AG04450 (cell line): ENCODE results near the gene PLCB2. TPM values are rescaled to one million over a fixed set of nuclear protein-coding genes. Genes with fewer than 3 reads are reported as not detected.

Source experiments
- CTCF ChIA-PET: fragments of 300-600, 350-600 bp; formaldehyde crosslinking; extraction: SDS; loops from one replicate; lab custom pipeline; 2022; ENCODE audit warnings: antibody characterized with exemption, inconsistent platforms; lab: Charles Lee
- POLR2A ChIA-PET: fragments of 350-600 bp; formaldehyde crosslinking; extraction: SDS; loops from one replicate; lab custom pipeline; 2021; ENCODE audit warnings: antibody characterized with exemption, inconsistent platforms; lab: Yijun Ruan, JAX
- DNase-seq: peaks from one replicate; pipeline ENCODE4 v3.0.0-alpha.2; 2011; ENCODE audit warnings: low read depth, low spot score
- H3K27ac ChIP-seq: one replicate; pipeline ENCODE4 v1.5.1; 2012; ENCODE audit warnings: low read depth, low read length, control low read depth
- H3K27me3 ChIP-seq: one replicate; pipeline ENCODE4 v1.6.0; 2012; ENCODE audit warnings: low read length; ENCODE audit not compliant: control insufficient read depth, insufficient read depth
- H3K4me3 ChIP-seq: 2 replicates; pipeline ENCODE4 v1.5.1; 2011; ENCODE audit warnings: mild to moderate bottlenecking, low read depth, low read length, control low read depth
- H3K9me3 ChIP-seq: 2 replicates; pipeline ENCODE4 v1.5.1; 2012; ENCODE audit warnings: low read length; ENCODE audit not compliant: control insufficient read depth, insufficient read depth
- CTCF ChIP-seq: IDR thresholded peaks from 2 replicates; pipeline ENCODE4 v1.5.1; 2011; ENCODE audit warnings: low read depth, low read length, control low read depth, inconsistent platforms
- polyA plus RNA-seq: library from polyadenylated mRNA; depleted of rRNA; stranded (reverse); fragments of >200 nt; gene quantifications from 2 replicates; pipeline ENCODE4 v1.2.3, GENCODE V29; 2011

The PLCB2 gene
- polyA plus RNA-seq, 1 experiment, result 0.24 TPM

- H3K9me3 ChIP-seq, result no peaks in the 10 kb centered on the region
- CTCF ChIA-PET, result interaction anchor here (2.3 to 3.1 kb wide), 2 partner anchors 24 to 34 kb away, joined by 6 to 16 read pairs; no protein-coding TSS in a partner anchor
- POLR2A ChIA-PET, result no interaction called here
- no peak overlapping the region for H3K27ac ChIP-seq
- no peak for DNase-seq
- no peak overlapping the region for H3K4me3 ChIP-seq
- no peak for TF ChIP-seq CTCF
- H3K27me3 ChIP-seq, result peaks cover 67% of the 10 kb centered on the region
Observed at GRCh38 chr15:40250771-40251483, 56.8 kb downstream of the PLCB2 start.

- no peak for TF ChIP-seq CTCF
- ChIA-PET CTCF (interaction anchor here (2.3 to 3.1 kb wide), 2 partner anchors 25 to 33 kb away, joined by 6 to 16 read pairs; no protein-coding TSS in a partner anchor), POLR2A (interaction anchor here (0.5 kb wide), 1 partner anchor 12 kb away, joined by 3 read pairs; no protein-coding TSS in a partner anchor)
- Histone ChIP-seq H3K9me3 (no peaks in the 10 kb centered on the region), H3K27ac (no peak overlapping the region), H3K4me3 (no peak overlapping the region), H3K27me3 (peaks cover 70% of the 10 kb centered on the region)
- no peak for DNase-seq
Observed at GRCh38 chr15:40250304-40250656, 57.5 kb downstream of the PLCB2 start.

GRCh38 chr15:40249477-40250303 is 58.0 kb downstream of the PLCB2 start:
- H3K9me3 ChIP-seq, result no peaks in the 10 kb centered on the region
- no peak overlapping the region for H3K27ac ChIP-seq
- ChIA-PET POLR2A (interaction anchor here (0.5 to 0.6 kb wide), 3 partner anchors 11 to 22 kb away, joined by 3 to 4 read pairs (median 3); no protein-coding TSS in a partner anchor), CTCF (interaction anchor here (0.6 to 3.1 kb wide), 4 partner anchors 25 to 32 kb away, joined by 3 to 16 read pairs (median 4); no protein-coding TSS in a partner anchor)
- peaks cover 66% of the 10 kb centered on the region for H3K27me3 ChIP-seq
- DNase-seq, result no peak
- H3K4me3 ChIP-seq, result no peak overlapping the region
- TF ChIP-seq CTCF, result no peak

GRCh38 chr15:40248006-40248783 is 59.5 kb downstream of the PLCB2 start:
- H3K9me3 ChIP-seq, result no peaks in the 10 kb centered on the region
- ChIA-PET POLR2A (no interaction called here), CTCF (interaction anchor here (1.3 to 3.1 kb wide), 4 partner anchors 26 to 31 kb away, joined by 3 to 16 read pairs (median 6); no protein-coding TSS in a partner anchor)
- no peak for TF ChIP-seq CTCF
- H3K4me3 ChIP-seq, result no peak overlapping the region
- H3K27ac ChIP-seq, result no peak overlapping the region
- peaks cover 53% of the 10 kb centered on the region for H3K27me3 ChIP-seq
- no peak for DNase-seq
